Colonic mucosa (tissue), 4 donors: ENCODE results near the gene VPS51. TPM values are rescaled to one million over a fixed set of nuclear protein-coding genes. Genes with fewer than 3 reads are reported as not detected.
"Not testable (repeated sequence)": the region's sequence is repeated elsewhere in the genome, so short reads cannot be mapped to it uniquely, and the experiment has no call there.

ENCODE experiments used
- DNase-seq: peaks from one replicate; pipeline ENCODE4 v3.0.0-alpha.2; 2020
- H3K27ac ChIP-seq: fragments of 200-600 bp; one replicate; pipeline ENCODE4 v1.8.0; 2021
- H3K27me3 ChIP-seq: fragments of 200-600 bp; one replicate; pipeline ENCODE4 v1.8.0; 2021
- H3K36me3 ChIP-seq: fragments of 200-600 bp; one replicate; pipeline ENCODE4 v1.8.0; 2021
- H3K4me1 ChIP-seq: fragments of 200-600 bp; one replicate; pipeline ENCODE4 v1.8.0; 2021; ENCODE audit warnings: mild to moderate bottlenecking
- H3K4me3 ChIP-seq: fragments of 200-600 bp; one replicate; pipeline ENCODE4 v1.8.0; 2021
- H3K9ac ChIP-seq, 2 donors: one replicate each; pipeline ENCODE4 v1.7.0; 2013; ENCODE audit warnings: control low read depth in 2 of 2, low read depth in 2 of 2, low read length in 2 of 2
- H3K9me3 ChIP-seq: fragments of 200-600 bp; one replicate; pipeline ENCODE4 v1.8.0; 2021
- CTCF ChIP-seq: fragments of 200-600 bp; IDR thresholded peaks from one replicate; pipeline ENCODE4 v1.8.0; 2022; ENCODE audit warnings: antibody characterized with exemption, mild to moderate bottlenecking
- intact Hi-C: fragments of 100-400 bp; cut with DNase I; formaldehyde crosslinking; loops from one replicate; pipeline ENCODE4 v1.14.1; 2022
- total RNA-seq, 2 donors: library from RNA; stranded (reverse); fragmentation: NEBNext Ultra II Directional in 1 of 2; extraction: Animal tissue kit (Norgen Biotek cat#: 25700) in 1 of 2; gene quantifications; one replicate each; pipeline ENCODE4 v1.2.1, GENCODE V29; 2021
- donor health status: healthy.
- donor health status: DM: no; HTN: no; CAD: no.
- donor health status: DM: no; HTN: no; CAD: no.

VPS51 gene
- total RNA-seq, 2 donors from 2014 or later = 147 to 159 TPM

DNA sequence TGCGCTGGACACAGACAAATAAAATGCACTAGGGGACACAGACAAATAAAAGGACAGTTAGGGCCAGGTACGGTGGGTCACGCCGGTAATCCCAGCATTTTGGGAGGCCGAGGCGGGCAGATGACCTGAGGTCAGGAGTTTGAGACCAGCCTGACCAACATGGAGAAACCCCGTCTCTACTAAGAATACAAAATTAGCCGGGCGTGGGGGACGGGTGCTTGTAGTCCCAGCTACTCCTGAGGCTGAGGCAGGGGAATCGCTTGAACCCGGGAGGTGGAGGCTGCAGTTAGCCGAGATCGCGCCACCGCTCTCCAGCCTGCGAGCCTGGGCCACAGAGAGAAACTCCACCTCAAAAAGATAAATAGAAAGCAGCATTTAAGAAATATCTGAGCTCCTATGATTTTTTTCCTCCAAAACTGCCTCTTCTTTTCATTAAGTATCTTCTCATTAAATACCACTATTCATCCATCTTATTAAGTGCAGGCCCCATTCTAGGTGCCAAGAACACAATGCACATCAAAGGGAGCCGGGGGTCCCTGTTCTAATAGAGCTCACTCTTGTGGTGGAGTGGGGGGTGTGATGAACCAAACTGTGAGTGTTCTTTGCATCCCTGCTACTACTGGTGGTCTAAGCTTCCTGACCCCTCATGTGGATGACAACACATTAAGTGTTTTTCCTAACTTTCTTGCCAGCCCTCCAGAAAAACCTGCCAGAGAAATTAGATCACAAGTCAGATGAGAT, 22.3 kb downstream of the VPS51 start:
- Histone ChIP-seq H3K9ac (peak overlapping the region in 1 of 2 donors; percentile 40), H3K27me3 (no peaks in the 10 kb centered on the region), H3K36me3 (peaks cover 13% of the 10 kb centered on the region), H3K4me1 (peaks cover 24% of the 10 kb centered on the region), H3K27ac (peak overlapping the region; percentile 14), H3K9me3 (no peaks in the 10 kb centered on the region), H3K4me3 (no peak overlapping the region)
- no peak for DNase-seq
- intact Hi-C loops = loop anchor here (5.0 to 10.0 kb wide), 3 partner anchors 106 to 271 kb away; partner anchors contain the start of gene ARL2
- TF ChIP-seq CTCF = peak; percentile 1

- not testable (repeated sequence) for H3K27ac ChIP-seq, H3K9me3 ChIP-seq, H3K9ac ChIP-seq, H3K27me3 ChIP-seq, H3K4me3 ChIP-seq, DNase-seq
- intact Hi-C loops = loop anchor here (5.0 to 10.0 kb wide), 3 partner anchors 107 to 272 kb away; partner anchors contain the start of gene ARL2
- Histone ChIP-seq H3K4me1 (peaks cover 20% of the 10 kb centered on the region), H3K36me3 (peaks cover 13% of the 10 kb centered on the region)
Measured at GRCh38 chr11:65118891-65119669, 23.1 kb downstream of the VPS51 start.

DNA sequence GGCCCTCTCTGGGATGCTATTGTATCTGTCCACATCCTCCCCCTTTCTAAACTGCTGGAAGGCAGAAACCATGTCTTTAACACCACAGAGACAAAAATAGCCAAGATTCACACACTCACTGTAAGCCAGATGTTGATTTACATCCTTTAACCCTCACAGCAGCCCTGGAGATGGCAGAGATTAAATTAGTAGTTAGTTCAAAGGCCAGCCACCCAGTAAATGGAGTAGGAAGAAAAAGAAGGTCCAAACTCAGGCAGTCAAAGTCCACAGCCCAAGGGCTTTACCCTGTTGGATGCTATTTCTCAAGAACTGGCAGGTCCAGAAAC, 23.6 kb downstream of the VPS51 start:
- peak overlapping the region in 1 of 2 donors; percentile 98 for H3K9ac ChIP-seq
- H3K4me1 ChIP-seq = peaks cover 20% of the 10 kb centered on the region
- no peak overlapping the region for H3K27ac ChIP-seq
- no peaks in the 10 kb centered on the region for H3K27me3 ChIP-seq
- TF ChIP-seq CTCF = no peak
- intact Hi-C loops = loop anchor here (5.0 to 10.0 kb wide), 3 partner anchors 107 to 272 kb away; partner anchors contain the start of gene ARL2
- H3K9me3 ChIP-seq = no peaks in the 10 kb centered on the region
- no peak overlapping the region for H3K4me3 ChIP-seq
- no peak for DNase-seq
- peaks cover 15% of the 10 kb centered on the region for H3K36me3 ChIP-seq

GRCh38 chr11:65120831-65121230, 24.8 kb downstream of the VPS51 start:
- Histone ChIP-seq H3K4me3 (peak overlapping the region; percentile 94), H3K4me1 (peaks cover 17% of the 10 kb centered on the region), H3K27me3 (no peaks in the 10 kb centered on the region), H3K9ac (peak overlapping the region; percentile 77 to 98), H3K27ac (peak overlapping the region; percentile 90), H3K9me3 (no peaks in the 10 kb centered on the region), H3K36me3 (peaks cover 27% of the 10 kb centered on the region)
- DNase-seq = no peak
- intact Hi-C loops = loop anchor here (5.0 kb wide), 1 partner anchor 61 kb away; the partner anchor contains the start of gene CAPN1
- no peak for TF ChIP-seq CTCF

GRCh38 chr11:65121447-65121864, 25.4 kb downstream of the VPS51 start:
- Histone ChIP-seq H3K36me3 (peaks cover 28% of the 10 kb centered on the region), H3K27me3 (no peaks in the 10 kb centered on the region), H3K4me1 (peaks cover 11% of the 10 kb centered on the region), H3K27ac (peak overlapping the region; percentile 90), H3K9ac (peak overlapping the region; percentile 77 to 98), H3K4me3 (peak overlapping the region; percentile 94), H3K9me3 (no peaks in the 10 kb centered on the region)
- intact Hi-C loops = loop anchor here (5.0 kb wide), 1 partner anchor 61 kb away; the partner anchor contains the start of gene CAPN1
- no peak for TF ChIP-seq CTCF
- DNase-seq = no peak
